Measurements from ENCODE around the gene TBX21.

Gene TBX21

DNA sequence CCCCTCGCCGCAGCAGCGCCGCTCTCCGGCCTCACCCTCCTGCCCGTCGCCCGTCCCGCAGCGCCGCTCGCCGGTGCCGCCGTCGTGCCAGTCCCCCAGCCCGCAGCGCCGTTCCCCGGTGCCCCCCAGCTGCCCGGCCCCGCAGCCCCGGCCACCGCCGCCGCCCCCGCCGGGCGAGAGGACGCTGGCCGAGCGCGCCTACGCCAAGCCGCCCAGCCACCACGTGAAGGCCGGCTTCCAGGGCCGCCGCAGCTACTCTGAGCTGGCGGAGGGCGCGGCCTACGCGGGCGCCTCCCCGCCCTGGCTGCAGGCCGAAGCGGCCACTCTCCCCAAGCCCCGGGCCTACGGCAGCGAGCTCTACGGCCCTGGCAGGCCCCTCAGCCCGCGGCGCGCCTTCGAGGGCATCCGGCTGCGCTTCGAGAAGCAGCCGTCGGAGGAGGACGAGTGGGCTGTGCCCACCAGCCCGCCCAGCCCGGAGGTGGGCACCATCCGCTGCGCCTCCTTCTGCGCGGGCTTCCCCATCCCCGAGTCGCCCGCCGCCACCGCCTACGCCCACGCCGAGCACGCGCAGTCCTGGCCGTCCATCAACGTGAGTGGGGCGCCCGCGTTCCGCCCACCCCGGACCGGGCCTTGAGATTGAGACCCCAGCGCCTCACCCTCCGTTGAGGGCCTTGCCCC lies 24.0 kb upstream of the TBX21 start:
- in situ Hi-C loops (cut with MboI; ENCODE audit: low sequenced_read_pairs, unreplicated experiment): no loop called here
- TF ChIP-seq, protein P1, sequence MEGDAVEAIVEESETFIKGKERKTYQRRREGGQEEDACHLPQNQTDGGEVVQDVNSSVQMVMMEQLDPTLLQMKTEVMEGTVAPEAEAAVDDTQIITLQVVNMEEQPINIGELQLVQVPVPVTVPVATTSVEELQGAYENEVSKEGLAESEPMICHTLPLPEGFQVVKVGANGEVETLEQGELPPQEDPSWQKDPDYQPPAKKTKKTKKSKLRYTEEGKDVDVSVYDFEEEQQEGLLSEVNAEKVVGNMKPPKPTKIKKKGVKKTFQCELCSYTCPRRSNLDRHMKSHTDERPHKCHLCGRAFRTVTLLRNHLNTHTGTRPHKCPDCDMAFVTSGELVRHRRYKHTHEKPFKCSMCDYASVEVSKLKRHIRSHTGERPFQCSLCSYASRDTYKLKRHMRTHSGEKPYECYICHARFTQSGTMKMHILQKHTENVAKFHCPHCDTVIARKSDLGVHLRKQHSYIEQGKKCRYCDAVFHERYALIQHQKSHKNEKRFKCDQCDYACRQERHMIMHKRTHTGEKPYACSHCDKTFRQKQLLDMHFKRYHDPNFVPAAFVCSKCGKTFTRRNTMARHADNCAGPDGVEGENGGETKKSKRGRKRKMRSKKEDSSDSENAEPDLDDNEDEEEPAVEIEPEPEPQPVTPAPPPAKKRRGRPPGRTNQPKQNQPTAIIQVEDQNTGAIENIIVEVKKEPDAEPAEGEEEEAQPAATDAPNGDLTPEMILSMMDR (IDR thresholded peaks at IDR 0.05; ENCODE audit: borderline replicate concordance, control extremely low read depth, extremely low read depth, insufficient read depth, missing control alignments): no peak
- no peak for DNase-seq (ENCODE audit: low spot score)

DNA sequence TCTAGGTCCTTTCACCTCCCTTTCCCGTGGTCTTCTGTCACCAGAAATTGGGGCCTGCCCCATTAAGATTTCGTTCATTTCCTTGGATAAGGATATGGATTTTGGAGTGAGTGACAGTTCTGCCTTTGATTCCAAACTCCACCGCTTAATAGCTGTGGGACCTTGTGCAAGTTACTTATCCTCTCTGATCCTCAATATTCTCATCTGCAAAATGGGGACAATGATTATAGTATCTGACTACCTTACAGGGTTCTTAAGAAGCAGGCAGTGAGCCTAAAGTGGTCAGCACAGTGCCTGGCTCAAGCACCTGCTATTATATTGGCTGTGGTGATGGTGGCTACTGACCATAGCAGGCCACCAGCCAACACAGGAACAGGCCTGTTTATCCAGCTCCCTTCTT lies 23.4 kb upstream of the TBX21 start:
- TF ChIP-seq, protein P1 (IDR thresholded peaks at IDR 0.05; ENCODE audit: borderline replicate concordance, control extremely low read depth, extremely low read depth, insufficient read depth, missing control alignments): no peak
- no peak for DNase-seq (ENCODE audit: low spot score)
- in situ Hi-C loops (cut with MboI; ENCODE audit: low sequenced_read_pairs, unreplicated experiment): no loop called here

DNA sequence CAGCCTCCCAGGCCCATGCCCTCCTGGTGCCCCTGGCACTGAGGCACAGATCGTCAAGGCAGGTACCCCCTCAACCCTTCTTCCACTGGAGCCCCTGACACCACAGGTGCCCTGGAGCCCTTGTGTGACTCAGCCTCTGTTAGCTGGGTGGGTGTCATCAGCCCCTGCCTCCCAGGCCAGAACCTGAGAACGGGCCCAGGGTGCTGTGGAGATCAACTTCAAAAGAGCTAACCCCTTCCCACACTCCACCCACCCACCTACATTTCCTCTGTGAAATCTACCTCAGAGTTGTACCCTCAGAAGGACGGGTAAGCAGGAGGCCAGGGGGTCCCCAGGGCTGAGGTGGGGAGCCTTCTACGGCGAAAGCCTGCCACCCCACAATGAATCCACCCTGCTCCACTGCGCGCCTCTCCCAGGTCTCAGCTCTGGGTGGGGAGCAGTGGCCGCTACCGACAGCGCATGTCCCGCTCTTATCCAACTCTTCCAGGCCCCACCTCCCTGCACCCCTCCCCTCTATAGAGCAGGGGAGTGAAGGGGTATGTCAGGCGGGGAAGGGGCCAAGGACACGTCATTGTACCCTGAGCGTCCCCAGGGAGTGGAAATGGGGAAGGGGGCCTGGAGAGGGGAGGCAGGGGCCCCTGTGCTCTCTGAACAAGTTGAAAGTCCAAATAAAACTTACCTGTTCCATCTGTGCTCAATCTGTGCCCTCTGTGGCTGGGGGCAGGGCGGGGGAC lies 21.5 kb upstream of the TBX21 start:
- TF ChIP-seq, protein P1 (IDR thresholded peaks at IDR 0.05; ENCODE audit: borderline replicate concordance, control extremely low read depth, extremely low read depth, insufficient read depth, missing control alignments): no peak
- no peak for DNase-seq (ENCODE audit: low spot score)
- in situ Hi-C loops (cut with MboI; ENCODE audit: low sequenced_read_pairs, unreplicated experiment): no loop called here

DNA sequence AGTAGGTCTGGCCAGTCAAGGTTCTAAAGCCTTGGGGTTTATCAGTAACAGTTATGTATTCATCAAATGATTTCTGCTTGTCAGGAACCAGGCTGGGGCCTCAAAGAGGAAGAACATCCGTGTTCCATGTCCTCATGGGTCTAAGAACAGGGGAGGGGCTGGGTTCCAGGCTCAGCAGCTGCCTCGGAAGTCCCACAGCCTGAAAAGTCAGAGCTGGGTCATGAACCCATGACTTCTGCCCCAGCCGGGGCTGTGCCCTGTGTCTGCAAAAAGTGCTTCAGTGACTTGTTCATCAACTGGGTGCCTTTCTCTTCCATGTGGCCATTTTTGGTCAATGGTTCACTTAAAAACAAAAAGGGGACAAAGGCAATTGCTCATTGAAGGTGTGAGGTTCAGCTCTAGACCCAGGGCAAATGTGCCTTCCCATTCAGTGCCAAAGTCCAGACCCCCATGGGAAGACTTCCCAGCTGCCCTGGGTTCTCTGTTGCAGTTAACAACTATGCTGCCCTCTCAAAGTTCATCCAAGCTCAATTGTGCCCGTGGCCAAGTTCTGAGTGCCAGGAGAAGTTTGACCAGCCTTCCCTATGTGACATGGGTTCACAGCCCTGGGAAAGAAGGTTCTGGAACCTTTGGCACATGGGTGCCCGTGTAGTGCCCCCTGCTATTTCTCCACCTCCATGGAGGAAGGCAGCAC lies 20.6 kb upstream of the TBX21 start:
- DNase-seq (ENCODE audit: low spot score): no peak
- in situ Hi-C loops (cut with MboI; ENCODE audit: low sequenced_read_pairs, unreplicated experiment): no loop called here
- TF ChIP-seq, protein P1 (IDR thresholded peaks at IDR 0.05; ENCODE audit: borderline replicate concordance, control extremely low read depth, extremely low read depth, insufficient read depth, missing control alignments): no peak

DNA sequence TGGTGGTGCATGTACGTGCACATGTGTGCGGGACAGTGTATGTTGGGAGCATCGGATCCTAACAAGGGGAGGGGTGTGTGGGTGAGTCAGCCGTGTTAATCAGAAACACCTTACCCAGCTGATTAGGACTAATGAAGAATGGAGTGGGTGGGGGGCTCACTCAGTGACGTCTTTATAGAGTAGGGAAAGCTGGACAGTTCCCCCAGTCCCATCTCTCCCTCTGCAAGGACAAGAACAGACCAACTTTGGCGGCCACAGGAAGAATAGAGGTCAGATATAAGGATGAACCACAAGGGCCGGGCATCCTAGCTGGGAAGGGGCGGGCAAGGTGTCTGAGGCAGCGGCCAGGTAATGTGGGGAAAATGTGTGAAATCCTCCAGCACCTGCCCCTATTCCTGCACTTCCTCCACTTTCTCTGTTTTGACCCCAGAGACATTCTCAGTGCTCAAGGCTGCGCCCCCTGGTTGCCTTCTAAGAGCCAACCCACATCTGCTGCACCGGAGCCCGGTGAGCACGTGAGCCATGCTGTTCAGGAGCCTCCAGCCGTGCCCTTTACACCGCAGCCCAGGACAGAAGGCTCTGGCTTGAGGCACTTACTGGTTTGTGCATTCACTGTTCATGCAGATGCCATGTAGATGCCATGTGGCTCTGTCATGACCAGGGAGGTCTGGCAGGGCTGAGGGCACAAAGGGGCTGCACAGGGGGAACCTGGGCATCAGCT lies 18.9 kb upstream of the TBX21 start:
- no peak for DNase-seq (ENCODE audit: low spot score)
- in situ Hi-C loops (cut with MboI; ENCODE audit: low sequenced_read_pairs, unreplicated experiment): no loop called here
- TF ChIP-seq, protein P1 (IDR thresholded peaks at IDR 0.05; ENCODE audit: borderline replicate concordance, control extremely low read depth, extremely low read depth, insufficient read depth, missing control alignments): peak; percentile 28

DNA sequence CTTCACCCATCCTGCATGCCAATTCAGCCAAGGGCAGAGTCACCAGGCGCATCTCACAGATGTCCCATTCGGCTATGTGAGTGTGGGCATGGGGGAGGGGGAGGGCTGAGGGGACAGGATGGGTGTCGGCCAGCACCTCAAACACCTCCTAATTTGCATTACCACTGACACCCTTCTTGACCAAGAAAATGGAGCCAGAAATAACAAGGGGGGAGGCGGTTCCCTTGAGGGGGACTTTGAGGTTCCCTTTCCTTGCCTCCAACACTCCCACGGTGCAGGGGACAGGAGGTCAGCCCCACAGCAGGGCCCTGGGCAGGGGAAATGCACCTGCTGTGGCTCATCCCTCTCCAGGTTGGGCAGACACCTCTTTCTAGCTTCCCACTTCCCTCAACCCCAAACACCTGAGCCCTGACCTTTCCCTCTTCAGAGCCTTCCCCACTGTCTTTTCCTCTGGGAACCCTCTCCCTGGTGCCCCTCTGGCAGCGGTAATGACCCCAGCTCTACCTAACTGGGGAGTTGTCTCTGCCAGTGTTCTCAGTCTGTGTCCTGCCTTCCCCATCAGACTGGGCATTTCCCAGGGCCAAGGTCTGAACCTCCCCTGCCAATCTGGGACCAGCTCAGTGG lies 18.2 kb upstream of the TBX21 start:
- in situ Hi-C loops (cut with MboI; ENCODE audit: low sequenced_read_pairs, unreplicated experiment): no loop called here
- TF ChIP-seq, protein P1 (IDR thresholded peaks at IDR 0.05; ENCODE audit: borderline replicate concordance, control extremely low read depth, extremely low read depth, insufficient read depth, missing control alignments): no peak
- peak; percentile 70 for DNase-seq (ENCODE audit: low spot score)

Measured in GM13976 (cell line).